ENCODE results near the gene PTPRN2.

Gene PTPRN2

GRCh38 chr7:158376146-158376838 lies 211.3 kb downstream of the PTPRN2 start:
- peak; percentile 7 to 27 for DNase-seq

DNA sequence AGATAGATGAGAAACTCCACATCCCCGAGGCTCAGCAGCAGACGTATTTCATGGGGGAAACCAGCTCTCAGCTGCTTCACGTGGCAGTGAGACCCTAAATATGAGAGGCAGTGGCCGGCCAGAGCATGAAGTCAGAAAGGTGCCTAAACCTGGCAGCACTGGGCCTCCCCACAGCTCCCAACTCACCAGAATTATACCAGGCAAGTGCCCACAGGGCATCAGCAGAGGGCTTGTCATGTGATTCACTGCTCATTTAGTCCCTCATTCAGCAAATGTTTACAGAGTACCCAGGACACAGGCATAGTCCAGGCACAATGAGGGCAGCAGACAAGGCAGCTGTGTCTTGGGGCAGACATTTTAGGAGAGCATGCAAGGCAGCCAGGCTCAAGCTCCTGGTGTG lies 212.6 kb downstream of the PTPRN2 start:
- no peak for DNase-seq

DNA sequence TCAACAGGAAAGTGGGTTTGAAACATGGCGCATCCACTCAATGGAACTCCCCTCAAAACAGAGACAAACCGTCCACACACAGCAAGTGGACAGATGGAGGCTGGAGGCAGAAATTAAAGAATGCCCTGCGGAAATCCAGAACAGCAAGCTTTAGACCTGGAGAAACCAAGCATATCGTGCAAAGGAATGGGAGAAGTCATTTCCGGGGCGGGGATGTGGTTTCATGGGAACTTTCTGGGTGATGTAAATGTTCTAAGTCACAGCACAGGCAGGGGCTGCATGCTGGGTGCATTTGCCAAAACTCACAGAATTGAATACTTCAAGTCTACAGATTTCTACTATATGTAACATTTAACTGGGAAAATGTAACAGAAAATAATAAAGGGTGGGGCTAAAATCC lies 213.0 kb downstream of the PTPRN2 start:
- no peak for DNase-seq

GRCh38 chr7:158374146-158374545 lies 213.5 kb downstream of the PTPRN2 start:
- DNase-seq = no peak

- DNase-seq = no peak
Observed at GRCh38 chr7:158373476-158374133, 214.0 kb downstream of the PTPRN2 start.

- DNase-seq = no peak
Observed at GRCh38 chr7:158372400-158373342, 215.0 kb downstream of the PTPRN2 start.

- no peak for DNase-seq
Observed at GRCh38 chr7:158371856-158372255, 215.8 kb downstream of the PTPRN2 start.

- no peak for DNase-seq
Observed at GRCh38 chr7:158369866-158370265, 217.8 kb downstream of the PTPRN2 start.

- no peak for DNase-seq
Observed at GRCh38 chr7:158369290-158369689, 218.3 kb downstream of the PTPRN2 start.

DNA sequence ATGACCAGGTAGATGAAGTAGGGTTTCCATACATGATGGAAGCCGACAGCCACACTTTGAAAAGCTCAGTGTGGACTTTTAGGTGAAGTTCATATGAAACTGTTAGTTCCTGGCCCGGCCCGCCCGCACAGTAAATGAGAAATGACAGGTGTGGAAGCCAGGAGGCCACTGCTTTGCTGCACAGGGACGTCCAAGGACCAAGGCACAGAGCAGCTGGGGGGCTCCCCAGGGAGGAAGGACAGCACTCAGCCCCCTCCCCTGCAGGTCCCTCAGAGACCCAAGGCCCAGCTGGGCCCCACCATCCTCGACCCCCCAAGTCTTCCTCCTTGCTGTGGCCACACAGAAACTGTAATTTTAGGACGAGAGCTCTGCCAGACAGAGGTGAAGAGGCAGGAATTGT lies 219.2 kb downstream of the PTPRN2 start:
- DNase-seq = no peak

DNA sequence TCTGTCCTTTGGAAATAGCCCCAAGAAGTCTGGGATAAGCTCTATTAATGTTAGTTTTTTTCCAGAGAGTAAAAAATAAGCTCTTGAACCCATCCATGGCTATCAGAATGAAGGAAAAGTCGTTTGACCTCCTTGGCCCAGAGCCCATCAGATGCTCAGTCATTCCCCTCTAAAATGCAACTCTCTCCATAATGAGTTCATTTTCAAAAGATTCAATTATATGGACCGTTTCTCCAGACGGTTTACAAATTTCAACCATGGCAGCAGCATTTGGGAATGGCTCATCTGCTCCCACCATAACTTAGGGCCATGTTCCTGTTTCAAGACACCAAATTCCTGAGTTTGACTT lies 220.0 kb downstream of the PTPRN2 start:
- DNase-seq = no peak

DNA sequence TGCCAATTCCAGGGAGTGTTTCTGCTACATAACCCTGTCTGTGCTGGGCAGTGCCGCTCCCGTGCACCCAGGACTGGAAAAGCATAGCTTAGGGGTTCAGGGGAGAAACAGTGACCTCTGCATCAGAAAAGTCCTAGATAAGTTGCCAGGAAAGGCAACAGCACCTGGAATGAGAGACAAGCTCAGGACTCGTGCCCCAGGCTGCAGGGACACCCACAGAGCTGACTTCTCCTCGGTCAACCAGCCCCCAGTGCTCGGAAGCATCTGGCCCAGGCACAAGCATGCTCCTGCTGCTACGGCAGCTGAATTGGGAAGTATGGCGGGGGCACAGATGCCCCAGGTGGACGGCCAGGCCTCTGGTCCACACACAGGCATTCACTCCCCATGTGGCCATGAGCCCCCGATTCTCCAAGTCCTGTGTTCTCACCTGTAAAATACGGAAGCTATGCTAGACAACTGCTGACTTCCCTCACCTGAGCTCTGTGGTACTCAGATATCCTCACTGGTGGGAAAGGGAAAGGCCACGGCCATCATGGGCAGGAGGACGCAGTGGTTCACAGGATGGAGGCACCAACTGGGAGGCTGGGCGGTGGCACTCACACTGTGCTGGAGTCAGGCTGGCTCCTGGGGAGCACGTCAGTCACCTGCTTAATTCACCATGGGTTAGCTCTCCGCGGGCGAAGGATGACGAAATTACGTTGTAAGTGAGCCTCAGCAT lies 220.5 kb downstream of the PTPRN2 start:
- DNase-seq = no peak

- DNase-seq = no peak
Observed at GRCh38 chr7:158366346-158366745, 221.3 kb downstream of the PTPRN2 start.

DNA sequence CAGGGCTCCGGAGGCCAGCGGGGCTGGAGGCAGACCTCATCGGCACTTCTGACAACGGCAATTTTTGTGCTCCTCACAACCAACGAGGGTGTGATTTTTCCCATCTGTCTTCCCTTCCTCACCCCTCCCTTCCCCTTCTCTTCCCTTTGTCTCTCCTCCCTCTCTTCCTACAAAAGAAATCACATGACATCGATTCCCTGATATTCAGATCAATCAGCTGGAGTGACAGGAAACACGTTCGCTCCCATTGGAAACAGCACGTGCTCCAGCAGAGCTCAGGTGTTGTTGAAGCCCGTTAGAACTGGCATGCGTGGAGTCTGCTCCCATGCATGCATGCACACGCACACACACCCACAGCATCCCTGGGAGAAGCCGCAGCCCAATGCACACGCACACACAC lies 222.4 kb downstream of the PTPRN2 start:
- no peak for DNase-seq

DNA sequence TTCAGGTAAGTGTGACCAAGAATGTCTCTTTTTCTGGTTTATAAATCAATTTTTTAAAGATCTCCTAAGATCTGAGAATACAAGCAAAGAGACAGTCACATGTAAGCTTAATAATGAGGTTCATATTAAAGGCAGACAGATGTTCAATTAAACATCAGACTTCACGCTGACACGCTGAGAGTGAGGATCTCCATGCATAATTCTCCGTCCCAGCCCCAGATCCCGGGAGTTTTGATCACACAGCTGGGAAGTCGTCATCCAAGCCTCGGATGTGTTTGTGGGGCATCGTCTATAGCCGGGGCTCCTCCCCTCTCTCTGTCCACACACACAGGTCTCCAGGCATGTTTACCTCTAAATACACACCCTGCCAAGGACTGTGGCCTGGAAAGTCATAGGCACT lies 223.2 kb downstream of the PTPRN2 start:
- DNase-seq = no peak

GRCh38 chr7:158362912-158363905 lies 224.4 kb downstream of the PTPRN2 start:
- DNase-seq = no peak

DNA sequence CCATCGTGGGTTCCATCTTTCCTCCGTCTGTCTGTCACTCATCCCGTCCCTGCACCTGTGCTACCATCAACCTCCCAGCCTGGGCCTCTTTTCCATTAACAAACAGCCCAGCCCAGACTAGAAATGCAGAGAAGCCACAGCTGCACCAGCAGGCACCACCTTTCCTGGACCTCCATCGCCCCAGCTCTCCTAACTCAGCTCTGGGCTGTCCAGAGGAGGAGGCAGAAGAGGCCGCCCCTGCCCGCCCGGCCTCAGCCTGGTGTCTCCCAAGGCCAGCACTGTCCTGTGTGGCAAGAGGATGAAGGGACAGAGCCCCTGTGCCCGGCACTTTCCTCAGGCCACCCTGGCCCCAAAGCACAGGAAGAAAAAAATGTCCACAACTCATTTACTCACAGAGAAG lies 225.6 kb downstream of the PTPRN2 start:
- DNase-seq = no peak

- no peak for DNase-seq
Observed at GRCh38 chr7:158361326-158361946, 226.2 kb downstream of the PTPRN2 start.

- DNase-seq = no peak
Observed at GRCh38 chr7:158358926-158359645, 228.5 kb downstream of the PTPRN2 start.
